HTR-8/SVneo (cell line): ENCODE measurements around the gene OPN4.

Experiments used
- DNase-seq: peaks from one replicate; pipeline ENCODE4 v3.0.0; 2011; ENCODE audit warnings: low spot score, mixed read lengths; ENCODE audit not compliant: insufficient read length
- FAIRE-seq: peaks from 2 replicates; lab custom pipeline; 2011; peaks lifted over from hg19 to GRCh38; lab: Jason Lieb, UNC

Gene OPN4

GRCh38 chr10:86693721-86694369 lies 39.5 kb downstream of the OPN4 start:
- FAIRE-seq: no peak

GRCh38 chr10:86698207-86698940 lies 44.0 kb downstream of the OPN4 start:
- peak; percentile 51 for FAIRE-seq
- DNase-seq: no peak

More at GRCh38 chr10:86693721-86694369, 39.5 kb downstream of the OPN4 start:
- DNase-seq: peak; percentile 48

GRCh38 chr10:86699125-86699524 lies 44.8 kb downstream of the OPN4 start:
- DNase-seq (no peak), FAIRE-seq (no peak)

- FAIRE-seq (no peak), DNase-seq (no peak)
These were observed 45.2 kb downstream of the OPN4 start for GRCh38 chr10:86699541-86699940.

GRCh38 chr10:86699991-86700840 lies 45.9 kb downstream of the OPN4 start:
- FAIRE-seq: no peak
- no peak for DNase-seq

- DNase-seq (no peak), FAIRE-seq (no peak)
These were observed 46.7 kb downstream of the OPN4 start for GRCh38 chr10:86700851-86701617.

- no peak for DNase-seq
- no peak for FAIRE-seq
These were observed 48.8 kb downstream of the OPN4 start for GRCh38 chr10:86703176-86703575.

- FAIRE-seq (no peak), DNase-seq (no peak)
These were observed 50.8 kb downstream of the OPN4 start for GRCh38 chr10:86705139-86705538.

GRCh38 chr10:86705905-86706304 lies 51.6 kb downstream of the OPN4 start:
- no peak for FAIRE-seq

GRCh38 chr10:86706401-86706841 lies 52.1 kb downstream of the OPN4 start:
- DNase-seq (no peak), FAIRE-seq (no peak)

More at GRCh38 chr10:86705905-86706304, 51.6 kb downstream of the OPN4 start:
- DNase-seq: no peak

GRCh38 chr10:86706977-86707376 lies 52.6 kb downstream of the OPN4 start:
- DNase-seq (no peak), FAIRE-seq (no peak)

GRCh38 chr10:86707505-86707904 lies 53.2 kb downstream of the OPN4 start:
- no peak for FAIRE-seq
- DNase-seq: no peak

GRCh38 chr10:86708068-86708782 lies 53.9 kb downstream of the OPN4 start:
- DNase-seq (no peak), FAIRE-seq (no peak)

GRCh38 chr10:86708783-86709380 lies 54.5 kb downstream of the OPN4 start:
- no peak for FAIRE-seq

GRCh38 chr10:86709396-86710185 lies 55.2 kb downstream of the OPN4 start:
- FAIRE-seq: no peak
- no peak for DNase-seq

More at GRCh38 chr10:86708783-86709380, 54.5 kb downstream of the OPN4 start:
- DNase-seq: no peak

GRCh38 chr10:86710987-86711512 lies 56.7 kb downstream of the OPN4 start:
- peak; percentile 90 for DNase-seq

GRCh38 chr10:86711513-86712316 lies 57.4 kb downstream of the OPN4 start:
- DNase-seq (peak; percentile 66), FAIRE-seq (no peak)

More at GRCh38 chr10:86710987-86711512, 56.7 kb downstream of the OPN4 start:
- FAIRE-seq: peak; percentile 55
